HCT116 (cell line): ENCODE results near the gene FOXP1. TPM values are rescaled to one million over a fixed set of nuclear protein-coding genes. Genes with fewer than 3 reads are reported as not detected.

Experiments used
- ATAC-seq: fragments of 200-7000 bp; cut with Tn5 transposase; 2 replicates; pipeline ENCODE4 v1.9.1; 2020; ENCODE audit warnings: mild to moderate bottlenecking, moderate library complexity
- BruUV-seq: library from RNA; stranded (reverse); fragments of 400-500 nt; replicated peaks from 2 replicates; lab custom pipeline; 2021; lab: Mats Ljungman, UMichigan
- CTCF ChIA-PET: fragments of 300-600 bp; sonication (Branson Sonifier 250); formaldehyde crosslinking; loops from one replicate; lab custom pipeline; 2021; ENCODE audit warnings: antibody characterized with exemption; lab: Charles Lee
- POLR2A ChIA-PET: fragments of 300-600, 350-600 bp; sonication (Branson Sonifier 250); formaldehyde crosslinking; loops from one replicate; lab custom pipeline; 2021; ENCODE audit warnings: antibody characterized with exemption; lab: Charles Lee
- RAD21 ChIA-PET, 2 experiments: fragments of 300-600 bp; sonication (Branson Sonifier 250); formaldehyde crosslinking; loops; one replicate each; lab custom pipeline; 2023; ENCODE audit warnings: low total read pairs in 2 of 2; ENCODE audit not compliant: uncharacterized antibody in 2 of 2, unreplicated experiment in 2 of 2, low non-redundant PET in 1 of 2; lab: Charles Lee
- DNase-seq: peaks from one replicate; pipeline ENCODE4 v3.0.0-alpha.2; 2010; ENCODE audit warnings: low read depth, low spot score
- H2AFZ ChIP-seq: fragments of 200-600 bp; shearing (Covaris generic), sonication (generic); 2 replicates; pipeline ENCODE4 v1.6.1; 2017; ENCODE audit warnings: low read depth, mixed run types, mixed read lengths, antibody characterized with exemption, low read length; ENCODE audit not compliant: poor library complexity, severe bottlenecking
- H3K27ac ChIP-seq: 2 replicates; pipeline ENCODE4 v1.5.1; 2012; ENCODE audit warnings: low read depth, low read length
- H3K27me3 ChIP-seq: fragments of 200-600 bp; sonication (generic); 2 replicates; pipeline ENCODE4 v1.6.1; 2016; ENCODE audit warnings: mixed run types, low read length, mixed read lengths; ENCODE audit not compliant: insufficient read depth
- H3K36me3 ChIP-seq, 2 experiments: fragments of 200-500 bp in 1 of 2; fragments of 200-600 bp in 1 of 2; sonication (Bioruptor generic) in 1 of 2; sonication (generic) in 1 of 2; 2 replicates each; pipeline versions ENCODE4 v1.5.1 to v1.6.1; 2014 to 2016; ENCODE audit warnings: low read length in 2 of 2, inconsistent platforms in 1 of 2, mixed read lengths in 1 of 2, mixed run types in 1 of 2; ENCODE audit not compliant: insufficient read depth in 2 of 2, control insufficient read depth in 1 of 2
- H3K4me1 ChIP-seq, 2 experiments: fragments of 200-600 bp in 1 of 2; sonication (generic) in 1 of 2; 2 replicates each; pipeline versions ENCODE4 v1.5.1 to v1.6.1; 2012 to 2017; ENCODE audit warnings: low read length in 2 of 2, inconsistent platforms in 1 of 2, mild to moderate bottlenecking in 1 of 2, mixed read lengths in 1 of 2, mixed run types in 1 of 2, moderate library complexity in 1 of 2; ENCODE audit not compliant: insufficient read depth in 2 of 2, control insufficient read depth in 1 of 2
- H3K4me2 ChIP-seq: fragments of 200-600 bp; sonication (generic); 2 replicates; pipeline ENCODE4 v1.6.1; 2017; ENCODE audit warnings: mixed run types, low read length, mixed read lengths
- H3K4me3 ChIP-seq, 2 experiments: fragments of 200-600 bp in 1 of 2; sonication (generic) in 1 of 2; replicated peaks in 1 of 2; 2 replicates each; pipeline ENCODE4 v1.5.1; 2011 to 2016; ENCODE audit warnings: low read length in 2 of 2, control low read depth in 1 of 2, low read depth in 1 of 2, mild to moderate bottlenecking in 1 of 2, mixed read lengths in 1 of 2, mixed run types in 1 of 2
- H3K79me2 ChIP-seq: fragments of 200-600 bp; sonication (generic); 2 replicates; pipeline ENCODE4 v1.6.1; 2017; ENCODE audit warnings: mild to moderate bottlenecking, mixed run types, low read length, moderate library complexity, mixed read lengths; ENCODE audit not compliant: insufficient read depth
- H3K9ac ChIP-seq: fragments of 200-600 bp; sonication (generic); 2 replicates; pipeline ENCODE4 v1.6.1; 2016; ENCODE audit warnings: low read length, mixed read lengths
- H3K9me2 ChIP-seq: fragments of 200-600 bp; sonication (generic), shearing (Covaris generic); 2 replicates; pipeline ENCODE4 v1.6.1; 2017; ENCODE audit warnings: mixed run types, mild to moderate bottlenecking, moderate library complexity; ENCODE audit not compliant: insufficient read depth
- H3K9me3 ChIP-seq, 2 experiments: fragments of 200-500 bp in 1 of 2; fragments of 200-600 bp in 1 of 2; sonication (Bioruptor generic) in 1 of 2; sonication (generic) in 1 of 2; 2 replicates each; pipeline ENCODE4 v1.6.1; 2014 to 2017; ENCODE audit warnings: low read length in 2 of 2, mixed read lengths in 2 of 2, inconsistent platforms in 1 of 2, low read depth in 1 of 2, mild to moderate bottlenecking in 1 of 2, mixed run types in 1 of 2, moderate library complexity in 1 of 2; ENCODE audit not compliant: control insufficient read depth in 1 of 2, insufficient read depth in 1 of 2
- H4K20me1 ChIP-seq: fragments of 200-600 bp; sonication (generic), shearing (Covaris generic); 2 replicates; pipeline ENCODE4 v1.6.1; 2017; ENCODE audit warnings: mixed run types, mild to moderate bottlenecking, moderate library complexity; ENCODE audit not compliant: insufficient read depth
- ATF3 ChIP-seq: IDR thresholded peaks from 2 replicates; pipeline ENCODE4 v1.6.1; 2012
- CTCF ChIP-seq, 3 experiments: fragments of 200-600 bp in 1 of 3; sonication (generic) in 1 of 3; IDR thresholded peaks in 2 of 3; conservative IDR thresholded peaks in 1 of 3; 2 replicates each; pipeline ENCODE4 v1.5.1; 2012 to 2017; ENCODE audit warnings: low read depth in 2 of 3, low read length in 2 of 3, antibody characterized with exemption in 1 of 3, borderline replicate concordance in 1 of 3, control low read depth in 1 of 3, mild to moderate bottlenecking in 1 of 3, mixed read lengths in 1 of 3, mixed run types in 1 of 3, moderate library complexity in 1 of 3; ENCODE audit not compliant: insufficient read depth in 1 of 3
- ELF1 ChIP-seq: IDR thresholded peaks from 2 replicates; pipeline ENCODE4 v1.6.1; 2012; ENCODE audit warnings: low read depth, borderline replicate concordance
- EZH2 ChIP-seq: fragments of 200-600 bp; sonication (generic); IDR thresholded peaks from 2 replicates; pipeline ENCODE4 v1.6.1; 2017; ENCODE audit warnings: antibody characterized with exemption, mixed run types
- EZH2phosphoT487 ChIP-seq: fragments of 200-600 bp; IDR thresholded peaks from 2 replicates; pipeline ENCODE4 v1.6.1; 2018; ENCODE audit warnings: antibody characterized with exemption, borderline replicate concordance
- FOSL1 ChIP-seq: IDR thresholded peaks from 2 replicates; pipeline ENCODE4 v1.6.1; 2012; ENCODE audit warnings: low read depth
- JUND ChIP-seq: IDR thresholded peaks from 2 replicates; pipeline ENCODE4 v1.6.1; 2012
- MAX ChIP-seq: IDR thresholded peaks from 2 replicates; pipeline ENCODE4 v1.6.1; 2012
- POLR2A ChIP-seq: IDR thresholded peaks from 2 replicates; pipeline ENCODE4 v1.7.0; 2011; ENCODE audit warnings: borderline replicate concordance; ENCODE audit not compliant: insufficient read depth, insufficient read length; ENCODE audit errors: extremely low read depth
- POLR2AphosphoS5 ChIP-seq: IDR thresholded peaks from 2 replicates; pipeline ENCODE4 v1.6.1; 2011; ENCODE audit warnings: mild to moderate bottlenecking, low read depth, low read length, moderate library complexity
- RAD21 ChIP-seq: IDR thresholded peaks from 2 replicates; pipeline ENCODE4 v1.6.1; 2012; ENCODE audit warnings: low read depth, mild to moderate bottlenecking
- SIN3A ChIP-seq: IDR thresholded peaks from 2 replicates; pipeline ENCODE4 v1.6.1; 2012; ENCODE audit warnings: low read depth
- SP1 ChIP-seq: IDR thresholded peaks from 2 replicates; pipeline ENCODE4 v1.6.1; 2012; ENCODE audit warnings: low read depth
- TCF7L2 ChIP-seq: IDR thresholded peaks from 2 replicates; pipeline ENCODE4 v1.7.0; 2011; ENCODE audit warnings: borderline replicate concordance, inconsistent platforms; ENCODE audit not compliant: insufficient read depth, insufficient read length; ENCODE audit errors: extremely low read depth
- YY1 ChIP-seq: IDR thresholded peaks from 2 replicates; pipeline ENCODE4 v1.6.1; 2011; ENCODE audit warnings: low read length, low read depth, moderate library complexity, mild to moderate bottlenecking; ENCODE audit not compliant: insufficient replicate concordance; ENCODE audit errors: extremely low read depth
- intact Hi-C: fragments of 100-400 bp; cut with micrococcal nuclease; formaldehyde crosslinking; loops from 2 replicates; pipeline ENCODE4 v1.10.0; 2022
- total RNA-seq: library from RNA; stranded (reverse); gene quantifications from one replicate; pipeline ENCODE4 v1.2.1, GENCODE V29; 2021; ENCODE audit not compliant: unreplicated experiment

The FOXP1 gene
- total RNA-seq, 1 experiment from 2014 or later: 11.4 TPM

- Histone ChIP-seq H3K36me3 (no peaks in the 10 kb centered on the region), H3K27me3 (no peaks in the 10 kb centered on the region), H3K4me2 (no peak overlapping the region), H3K9me3 (peaks cover 0 to 3% of the 10 kb centered on the region in 2 experiments; a peak in 1 of 4 replicates), H3K79me2 (no peaks in the 10 kb centered on the region), H2AFZ (no peak overlapping the region), H3K4me1 (no peaks in the 10 kb centered on the region), H4K20me1 (no peaks in the 10 kb centered on the region), H3K9me2 (no peaks in the 10 kb centered on the region), H3K4me3 (no peak overlapping the region), H3K9ac (no peak overlapping the region), H3K27ac (no peak overlapping the region)
- intact Hi-C loops: no loop called here
- RAD21 ChIA-PET: interaction anchor here in 1 of 2 experiments (0.7 kb wide), 1 partner anchor 65 kb away, joined by 3 read pairs; no protein-coding TSS in a partner anchor
- no TSS peak for BruUV-seq
- POLR2A ChIA-PET: no interaction called here
- DNase-seq: no peak
- no peak for ATAC-seq
- TF ChIP-seq FOSL1 (no peak), EZH2 (no peak), MAX (no peak)
- CTCF ChIA-PET: no interaction called here
These were observed 494.8 kb downstream of the FOXP1 start for GRCh38 chr3:71088742-71089141.

- Histone ChIP-seq H3K27me3 (no peaks in the 10 kb centered on the region), H3K4me3 (no peak overlapping the region), H3K79me2 (no peaks in the 10 kb centered on the region), H3K27ac (no peak overlapping the region), H2AFZ (no peak overlapping the region), H3K4me1 (no peaks in the 10 kb centered on the region), H3K9ac (no peak overlapping the region), H4K20me1 (no peaks in the 10 kb centered on the region), H3K4me2 (no peak overlapping the region), H3K9me2 (no peaks in the 10 kb centered on the region), H3K36me3 (no peaks in the 10 kb centered on the region), H3K9me3 (peaks cover 0 to 3% of the 10 kb centered on the region in 2 experiments; a peak in 1 of 4 replicates)
- no TSS peak for BruUV-seq
- CTCF ChIA-PET: no interaction called here
- DNase-seq (no peak), ATAC-seq (no peak)
- RAD21 ChIA-PET: interaction anchor here in 1 of 2 experiments (0.7 kb wide), 1 partner anchor 66 kb away, joined by 3 read pairs; no protein-coding TSS in a partner anchor
- POLR2A ChIA-PET: no interaction called here
- intact Hi-C loops: no loop called here
- no peak for TF ChIP-seq JUND
- no peak for TF ChIP-seq ATF3
- TF ChIP-seq FOSL1: no peak
- TF ChIP-seq YY1: no peak
- TF ChIP-seq POLR2AphosphoS5: no peak
- no peak for TF ChIP-seq POLR2A
- TF ChIP-seq EZH2: no peak
- TF ChIP-seq CTCF (IDR thresholded peaks at IDR 0.05 in 2 of 3, conservative IDR thresholded peaks at IDR 0.05 in 1 of 3; ENCODE audit: borderline replicate concordance in 1 of 3, insufficient read depth in 1 of 3, low read depth in 2 of 3, low read length in 2 of 3): no peak
- no peak for TF ChIP-seq MAX
- no peak for TF ChIP-seq RAD21
- no peak for TF ChIP-seq TCF7L2
- no peak for TF ChIP-seq EZH2phosphoT487
- no peak for TF ChIP-seq ELF1
- no peak for TF ChIP-seq SP1
- TF ChIP-seq SIN3A: no peak
These were observed 495.4 kb downstream of the FOXP1 start for GRCh38 chr3:71088019-71088708.
